GM13977 (cell line): ENCODE results near the gene EFEMP1.

Experiments used
- DNase-seq: peaks from one replicate; pipeline ENCODE4 v3.0.0; 2012; ENCODE audit warnings: low spot score
- in situ Hi-C: fragments of 300-500 bp; cut with MboI; formaldehyde crosslinking; loops from one replicate; pipeline ENCODE4 v1.12.0; 2022; ENCODE audit warnings: low sequenced_read_pairs, low pct_unique_long_range_greater_than_20kb, mixed read lengths, inconsistent platforms; ENCODE audit not compliant: unreplicated experiment
- TF ChIP-seq, protein P1 (sequence below): IDR thresholded peaks from 2 replicates; pipeline ENCODE4 v1.5.1; 2012; ENCODE audit warnings: mild to moderate bottlenecking, control low read depth; ENCODE audit not compliant: insufficient read depth; ENCODE audit errors: extremely low read depth, missing control alignments

Gene EFEMP1, protein sequence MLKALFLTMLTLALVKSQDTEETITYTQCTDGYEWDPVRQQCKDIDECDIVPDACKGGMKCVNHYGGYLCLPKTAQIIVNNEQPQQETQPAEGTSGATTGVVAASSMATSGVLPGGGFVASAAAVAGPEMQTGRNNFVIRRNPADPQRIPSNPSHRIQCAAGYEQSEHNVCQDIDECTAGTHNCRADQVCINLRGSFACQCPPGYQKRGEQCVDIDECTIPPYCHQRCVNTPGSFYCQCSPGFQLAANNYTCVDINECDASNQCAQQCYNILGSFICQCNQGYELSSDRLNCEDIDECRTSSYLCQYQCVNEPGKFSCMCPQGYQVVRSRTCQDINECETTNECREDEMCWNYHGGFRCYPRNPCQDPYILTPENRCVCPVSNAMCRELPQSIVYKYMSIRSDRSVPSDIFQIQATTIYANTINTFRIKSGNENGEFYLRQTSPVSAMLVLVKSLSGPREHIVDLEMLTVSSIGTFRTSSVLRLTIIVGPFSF

GRCh38 chr2:55923091-55923981, at the start of gene EFEMP1:
Gene EFEMP1 (minus strand): TSS chr2:55923782. CDS start chr2:55922440, 1,342 bp downstream.
- in situ Hi-C loops = no loop called here
- no peak for DNase-seq
- TF ChIP-seq, protein P1, sequence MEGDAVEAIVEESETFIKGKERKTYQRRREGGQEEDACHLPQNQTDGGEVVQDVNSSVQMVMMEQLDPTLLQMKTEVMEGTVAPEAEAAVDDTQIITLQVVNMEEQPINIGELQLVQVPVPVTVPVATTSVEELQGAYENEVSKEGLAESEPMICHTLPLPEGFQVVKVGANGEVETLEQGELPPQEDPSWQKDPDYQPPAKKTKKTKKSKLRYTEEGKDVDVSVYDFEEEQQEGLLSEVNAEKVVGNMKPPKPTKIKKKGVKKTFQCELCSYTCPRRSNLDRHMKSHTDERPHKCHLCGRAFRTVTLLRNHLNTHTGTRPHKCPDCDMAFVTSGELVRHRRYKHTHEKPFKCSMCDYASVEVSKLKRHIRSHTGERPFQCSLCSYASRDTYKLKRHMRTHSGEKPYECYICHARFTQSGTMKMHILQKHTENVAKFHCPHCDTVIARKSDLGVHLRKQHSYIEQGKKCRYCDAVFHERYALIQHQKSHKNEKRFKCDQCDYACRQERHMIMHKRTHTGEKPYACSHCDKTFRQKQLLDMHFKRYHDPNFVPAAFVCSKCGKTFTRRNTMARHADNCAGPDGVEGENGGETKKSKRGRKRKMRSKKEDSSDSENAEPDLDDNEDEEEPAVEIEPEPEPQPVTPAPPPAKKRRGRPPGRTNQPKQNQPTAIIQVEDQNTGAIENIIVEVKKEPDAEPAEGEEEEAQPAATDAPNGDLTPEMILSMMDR = no peak

DNA sequence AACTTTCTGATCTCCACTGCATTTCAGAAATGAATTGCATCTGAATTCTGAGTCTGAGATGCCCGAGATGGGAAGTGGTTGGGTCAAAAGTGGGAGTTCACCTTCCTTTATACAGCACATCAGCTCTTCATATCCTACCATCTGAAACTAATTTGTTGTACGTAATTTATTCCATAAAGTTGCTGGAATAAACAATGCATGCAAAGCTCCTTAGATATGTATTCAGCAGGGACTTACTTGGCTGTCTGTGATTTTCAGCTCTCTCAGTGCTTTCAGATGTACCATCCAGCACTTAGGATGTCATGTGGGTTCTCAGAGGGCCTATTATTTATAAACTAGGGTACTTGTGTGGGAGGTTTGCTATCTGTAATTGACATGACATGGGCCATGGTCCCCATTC, 46.9 kb upstream of the EFEMP1 start:
- TF ChIP-seq, protein P1 = no peak
- in situ Hi-C loops = loop anchor here (25.0 kb wide), 1 partner anchor 258 kb away; no protein-coding TSS in a partner anchor
- DNase-seq = no peak

DNA sequence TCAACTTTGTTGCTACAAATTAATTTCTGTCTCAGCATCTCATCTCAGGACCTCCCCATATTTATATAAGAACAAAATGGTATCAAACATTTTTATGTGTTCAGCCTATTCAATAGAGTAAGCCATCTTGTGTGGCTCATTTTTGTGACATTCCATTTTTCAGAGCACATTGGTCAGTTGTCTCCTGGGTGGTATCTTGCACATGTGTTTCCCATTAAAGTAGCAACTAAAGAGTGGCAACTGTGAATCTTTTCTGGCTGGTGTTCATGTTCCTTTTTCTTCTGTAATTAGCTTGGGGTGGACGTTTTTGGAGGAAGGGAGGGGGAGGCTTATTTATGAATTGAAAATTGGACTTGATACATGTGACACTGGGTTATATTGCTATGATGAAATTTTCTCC, 45.4 kb upstream of the EFEMP1 start:
- TF ChIP-seq, protein P1 = no peak
- DNase-seq = no peak
- in situ Hi-C loops = loop anchor here (25.0 kb wide), 1 partner anchor 257 kb away; no protein-coding TSS in a partner anchor

GRCh38 chr2:55966401-55967118, 43.0 kb upstream of the EFEMP1 start:
- no peak for DNase-seq
- TF ChIP-seq, protein P1 = no peak
- in situ Hi-C loops = loop anchor here (25.0 kb wide), 1 partner anchor 254 kb away; no protein-coding TSS in a partner anchor

DNA sequence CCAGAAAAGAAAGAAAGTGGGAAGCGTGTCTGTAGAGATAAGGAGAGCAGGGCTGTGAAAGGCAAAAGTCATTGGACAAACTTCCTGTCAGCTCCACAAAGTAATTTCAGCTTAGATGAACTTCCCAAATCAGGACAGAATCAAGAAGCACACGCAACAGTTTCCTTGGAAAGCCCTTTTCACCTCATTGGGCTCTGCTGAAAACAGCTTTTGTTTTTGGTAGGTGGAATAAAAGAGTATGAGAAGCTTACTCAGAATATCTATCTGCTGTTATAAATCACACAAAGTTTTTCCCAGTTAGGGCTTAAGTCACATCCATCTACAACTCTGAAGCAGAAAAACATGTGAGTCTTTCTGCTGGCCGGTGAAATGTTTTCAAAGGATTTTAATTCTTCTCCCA, 42.4 kb upstream of the EFEMP1 start:
- TF ChIP-seq, protein P1 = no peak
- DNase-seq = no peak
- in situ Hi-C loops = loop anchor here (25.0 kb wide), 1 partner anchor 254 kb away; no protein-coding TSS in a partner anchor
